ENCODE data around the gene ADAMTSL2.

DNA sequence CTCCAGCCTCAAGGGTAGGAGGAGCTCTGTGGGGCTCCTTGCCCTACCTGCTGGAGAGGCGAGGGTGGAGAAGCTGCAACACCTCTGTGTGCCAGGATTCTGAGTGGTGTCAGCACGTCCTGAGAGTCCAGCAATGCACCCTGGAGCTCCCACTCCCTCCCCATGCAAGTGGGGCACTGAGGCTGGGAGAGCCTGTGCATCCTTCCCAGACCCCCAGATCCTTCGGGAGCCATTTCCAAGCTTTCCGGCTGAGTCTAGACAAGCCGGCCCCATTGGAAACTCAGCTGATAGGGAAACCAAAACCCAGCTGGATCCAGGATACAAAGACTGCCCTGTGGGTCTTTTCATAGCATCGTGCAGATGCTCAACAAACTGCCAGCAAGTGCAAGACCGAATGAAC, 72.9 kb downstream of the ADAMTSL2 start:
- TF ChIP-seq POLR2A (IDR thresholded peaks at IDR 0.05) (no peak), POLR2AphosphoS5 (IDR thresholded peaks at IDR 0.05; ENCODE audit: insufficient read depth in 1 of 2, low read depth in 1 of 2) (no peak)
- TF ChIP-seq, protein P1, sequence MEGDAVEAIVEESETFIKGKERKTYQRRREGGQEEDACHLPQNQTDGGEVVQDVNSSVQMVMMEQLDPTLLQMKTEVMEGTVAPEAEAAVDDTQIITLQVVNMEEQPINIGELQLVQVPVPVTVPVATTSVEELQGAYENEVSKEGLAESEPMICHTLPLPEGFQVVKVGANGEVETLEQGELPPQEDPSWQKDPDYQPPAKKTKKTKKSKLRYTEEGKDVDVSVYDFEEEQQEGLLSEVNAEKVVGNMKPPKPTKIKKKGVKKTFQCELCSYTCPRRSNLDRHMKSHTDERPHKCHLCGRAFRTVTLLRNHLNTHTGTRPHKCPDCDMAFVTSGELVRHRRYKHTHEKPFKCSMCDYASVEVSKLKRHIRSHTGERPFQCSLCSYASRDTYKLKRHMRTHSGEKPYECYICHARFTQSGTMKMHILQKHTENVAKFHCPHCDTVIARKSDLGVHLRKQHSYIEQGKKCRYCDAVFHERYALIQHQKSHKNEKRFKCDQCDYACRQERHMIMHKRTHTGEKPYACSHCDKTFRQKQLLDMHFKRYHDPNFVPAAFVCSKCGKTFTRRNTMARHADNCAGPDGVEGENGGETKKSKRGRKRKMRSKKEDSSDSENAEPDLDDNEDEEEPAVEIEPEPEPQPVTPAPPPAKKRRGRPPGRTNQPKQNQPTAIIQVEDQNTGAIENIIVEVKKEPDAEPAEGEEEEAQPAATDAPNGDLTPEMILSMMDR (IDR thresholded peaks at IDR 0.05) = no peak

All from vagina (tissue), 2 donors.